ENCODE measurements around the gene LCE1B.

LCE1B gene

DNA sequence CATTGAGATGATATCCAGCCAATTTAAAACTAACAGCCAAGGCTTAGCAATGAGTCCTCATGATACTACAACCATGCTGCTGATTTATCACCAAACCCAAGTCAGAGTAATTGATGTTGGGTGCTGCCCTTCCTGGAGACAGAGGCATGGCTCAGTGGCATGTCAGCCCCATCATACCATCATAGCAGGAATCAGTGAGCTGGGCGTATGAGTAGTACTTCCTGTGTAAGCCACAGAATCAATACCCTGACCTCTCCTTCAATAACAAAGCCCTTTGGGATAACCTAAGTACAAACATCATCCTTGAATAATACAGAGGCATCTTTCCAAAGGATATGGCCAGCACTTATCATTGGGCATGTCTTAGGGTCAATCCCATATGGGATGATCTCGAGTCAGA is 28.7 kb upstream of the LCE1B start:
- ChIA-PET CTCF (no interaction called here), POLR2A (ENCODE audit: low non-redundant PET) (no interaction called here)
- TF ChIP-seq CTCF (conservative IDR thresholded peaks at IDR 0.05; ENCODE audit: low read depth): no peak
- DNase-seq (ENCODE audit: low spot score): no peak
- H3K27ac ChIP-seq: no peak overlapping the region

DNA sequence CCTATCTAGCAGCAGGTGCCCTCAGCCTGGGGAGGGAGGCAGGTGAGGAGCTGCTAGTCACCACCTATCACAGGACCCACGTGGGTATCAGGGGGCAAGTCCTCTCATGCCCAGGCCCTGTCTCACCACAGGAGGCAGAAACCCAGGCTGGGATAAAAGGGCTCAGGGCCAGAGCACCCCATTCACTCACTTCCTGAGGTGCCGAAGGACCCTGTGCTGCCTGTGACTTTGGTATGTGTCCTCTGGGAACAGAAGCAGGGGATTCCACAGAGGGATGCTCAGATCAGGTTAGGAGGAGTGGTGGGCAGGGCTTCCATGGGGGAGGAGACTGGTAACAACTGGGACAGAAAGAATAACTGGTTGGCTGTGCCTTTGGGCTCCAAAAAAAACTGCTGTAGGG is 25.7 kb upstream of the LCE1B start, which contains the start of gene LCE1E:
Gene LCE1E (plus strand): TSS at position 181 of the 400 bp plus-strand sequence. CDS start 1,043 bp downstream, outside the sequence.
- DNase-seq (ENCODE audit: low spot score): peak; percentile 81
- ChIA-PET POLR2A (ENCODE audit: low non-redundant PET) (interaction anchor here (0.6 kb wide), 1 partner anchor 14 kb away, joined by 3 read pairs; no protein-coding TSS in a partner anchor), CTCF (interaction anchor here (1.4 kb wide), 1 partner anchor 14 kb away, joined by 5 read pairs; no protein-coding TSS in a partner anchor)
- no peak for TF ChIP-seq CTCF (conservative IDR thresholded peaks at IDR 0.05; ENCODE audit: low read depth)
- no peak within 1 kb of the TSS for H3K27ac ChIP-seq

GRCh38 chr1:152795686-152796085 is 16.1 kb upstream of the LCE1B start:
- CTCF ChIA-PET: no interaction called here
- POLR2A ChIA-PET (ENCODE audit: low non-redundant PET): no interaction called here
- no peak for DNase-seq (ENCODE audit: low spot score)
- H3K27ac ChIP-seq: no peak overlapping the region
- no peak for TF ChIP-seq CTCF (conservative IDR thresholded peaks at IDR 0.05; ENCODE audit: low read depth)

- DNase-seq (ENCODE audit: low spot score): no peak
- CTCF ChIA-PET: interaction anchor here (0.6 kb wide), 1 partner anchor 25 kb away, joined by 4 read pairs; no protein-coding TSS in a partner anchor
- TF ChIP-seq CTCF (conservative IDR thresholded peaks at IDR 0.05; ENCODE audit: low read depth): no peak
- POLR2A ChIA-PET (ENCODE audit: low non-redundant PET): no interaction called here
- H3K27ac ChIP-seq: no peak within 1 kb of the TSS
These were observed 15.3 kb upstream of the LCE1B start, which contains the start of gene LCE1D for GRCh38 chr1:152796421-152796820. Gene LCE1D (plus strand): TSS chr1:152796721. CDS start chr1:152797795, 1,074 bp downstream.

GRCh38 chr1:152801333-152801732 is 10.4 kb upstream of the LCE1B start:
- POLR2A ChIA-PET (ENCODE audit: low non-redundant PET): no interaction called here
- no peak for DNase-seq (ENCODE audit: low spot score)
- no peak overlapping the region for H3K27ac ChIP-seq
- TF ChIP-seq CTCF (conservative IDR thresholded peaks at IDR 0.05; ENCODE audit: low read depth): no peak
- CTCF ChIA-PET: interaction anchor here (0.6 to 1.6 kb wide), 2 partner anchors 15 to 57 kb away, joined by 4 to 5 read pairs; partner anchors contain the start of gene LCE1E

DNA sequence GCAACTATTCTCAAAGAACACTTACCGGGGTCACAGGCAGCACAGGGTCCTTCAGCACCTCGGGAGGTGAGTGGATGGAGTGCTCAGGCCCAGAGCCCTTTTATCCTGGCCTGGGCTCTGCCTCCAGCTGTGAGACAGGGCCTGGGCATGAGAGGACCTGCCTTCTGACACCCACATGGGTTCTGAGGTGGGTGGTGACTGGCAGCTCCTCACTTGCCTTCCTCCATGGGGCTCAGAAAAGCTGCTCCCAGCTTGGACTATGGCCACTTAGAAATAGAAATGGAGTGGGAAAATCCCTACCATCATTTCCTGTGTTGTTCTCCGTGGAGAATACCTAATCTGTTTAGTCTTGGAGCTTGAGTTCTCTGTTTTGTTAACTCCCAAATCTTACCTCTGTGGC is 5.2 kb upstream of the LCE1B start, which contains the start of gene LCE1C:
Gene LCE1C (minus strand): TSS at position 76 of the 400 bp plus-strand sequence. CDS start 1,173 bp downstream, outside the sequence.
- POLR2A ChIA-PET (ENCODE audit: low non-redundant PET): no interaction called here
- CTCF ChIA-PET: no interaction called here
- H3K27ac ChIP-seq: no peak within 1 kb of the TSS
- TF ChIP-seq CTCF (conservative IDR thresholded peaks at IDR 0.05; ENCODE audit: low read depth): no peak
- DNase-seq (ENCODE audit: low spot score): peak; percentile 11
